ENCODE data around the gene SAPCD1.

- TF ChIP-seq CTCF (IDR thresholded peaks at IDR 0.05 in 8 of 11, conservative IDR thresholded peaks at IDR 0.05 in 3 of 11): no peak
- TF ChIP-seq POLR2AphosphoS5 (IDR thresholded peaks at IDR 0.05): no peak
Observed at GRCh38 chr6:31734247-31734820, 28.1 kb upstream of the SAPCD1 start.
